HG03095 (cell line): Measurements from ENCODE around the gene HPS1.

Experiments
- ATAC-seq: cut with Tn5 transposase; IDR thresholded peaks from one replicate; pipeline ENCODE4 v1.9.1; 2021; ENCODE audit warnings: moderate library complexity; ENCODE audit not compliant: unreplicated experiment

HPS1 gene

DNA sequence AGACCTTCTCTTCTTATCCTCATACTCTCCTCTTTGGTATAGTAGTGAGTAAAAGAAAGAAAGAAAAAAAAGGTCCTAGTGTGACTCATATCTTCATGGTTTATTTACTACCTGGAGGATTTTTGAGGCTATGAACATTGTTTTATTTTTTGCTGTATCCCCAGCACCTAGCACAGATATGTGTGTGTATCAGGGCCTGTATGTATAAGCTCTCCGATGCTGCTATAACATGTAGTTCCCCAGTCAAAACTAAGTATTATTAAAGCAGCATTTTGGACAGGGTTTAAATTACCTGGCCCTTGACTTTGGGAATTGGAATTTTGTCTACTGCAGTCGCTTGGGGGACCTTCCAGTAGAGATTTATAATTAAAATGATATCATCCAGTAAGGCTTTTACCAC, 78.1 kb downstream of the HPS1 start:
- ATAC-seq, result no peak

GRCh38 chr10:98367604-98368451, 78.9 kb downstream of the HPS1 start:
- no peak for ATAC-seq
